Activated CD4-positive, alpha-beta T cell treated with anti-CD3 and anti-CD28 coated beads for 48 hours (primary cell): ENCODE data around the gene PXK.
"Not testable (repeated sequence)": the region's sequence is repeated elsewhere in the genome, so short reads cannot be mapped to it uniquely, and the experiment has no call there.

Source experiments
- DNase-seq: peaks from one replicate; pipeline ENCODE4 v3.0.0-alpha.2; 2020

Gene PXK

GRCh38 chr3:58332575-58333188 lies at the start of gene PXK:
Gene PXK, plus strand, starts transcription at chr3:58332892. Its CDS starts 97 bp downstream, at chr3:58332989.
- peak; percentile 85 for DNase-seq

GRCh38 chr3:58285334-58285733 lies 47.4 kb upstream of the PXK start:
- no peak for DNase-seq

- DNase-seq, result no peak
Observed at GRCh38 chr3:58287354-58287753, 45.3 kb upstream of the PXK start.

- DNase-seq, result no peak
Observed at GRCh38 chr3:58288011-58288728, 44.5 kb upstream of the PXK start.

GRCh38 chr3:58288964-58289613 lies 43.6 kb upstream of the PXK start:
- DNase-seq, result not testable (repeated sequence)

- DNase-seq, result not testable (repeated sequence)
Observed at GRCh38 chr3:58290446-58290845, 42.2 kb upstream of the PXK start.

GRCh38 chr3:58291671-58292338 lies 40.9 kb upstream of the PXK start:
- DNase-seq, result no peak

- no peak for DNase-seq
Observed at GRCh38 chr3:58292866-58293265, 39.8 kb upstream of the PXK start.

GRCh38 chr3:58293516-58293915 lies 39.2 kb upstream of the PXK start:
- no peak for DNase-seq

- DNase-seq, result no peak
Observed at GRCh38 chr3:58296269-58296668, 36.4 kb upstream of the PXK start.

- DNase-seq, result no peak
Observed at GRCh38 chr3:58296843-58297242, 35.8 kb upstream of the PXK start.

- DNase-seq, result no peak
Observed at GRCh38 chr3:58298190-58298589, 34.5 kb upstream of the PXK start.

- DNase-seq, result no peak
Observed at GRCh38 chr3:58299075-58299474, 33.6 kb upstream of the PXK start.

GRCh38 chr3:58299839-58300516 lies 32.7 kb upstream of the PXK start:
- no peak for DNase-seq

GRCh38 chr3:58305882-58306711 lies 26.6 kb upstream of the PXK start, which contains the start of the genes HTD2 and RPP14:
Gene HTD2, plus strand, starts transcription at chr3:58306520. Its CDS starts 11,094 bp downstream, at chr3:58317614.
Gene RPP14, plus strand, starts transcription at chr3:58306245. Its CDS starts 4,085 bp downstream, at chr3:58310330.
- peak; percentile 99 for DNase-seq

GRCh38 chr3:58307639-58308215 lies 25.0 kb upstream of the PXK start:
- peak; percentile 52 for DNase-seq

- no peak for DNase-seq
Observed at GRCh38 chr3:58308728-58309127, 24.0 kb upstream of the PXK start.

GRCh38 chr3:58317811-58318210 lies 14.9 kb upstream of the PXK start:
- DNase-seq, result no peak

GRCh38 chr3:58321791-58322190 lies 10.9 kb upstream of the PXK start:
- DNase-seq, result no peak

GRCh38 chr3:58322793-58323192 lies 9.9 kb upstream of the PXK start:
- no peak for DNase-seq
